HepG2 (cell line): ENCODE measurements around the gene ZKSCAN5. TPM values are rescaled to one million over a fixed set of nuclear protein-coding genes. Genes with fewer than 3 reads are reported as not detected.

ENCODE experiments used
- ATAC-seq: fragments of 200-7000 bp; cut with Tn5 transposase; 3 replicates; pipeline ENCODE4 v1.9.1; 2020; ENCODE audit warnings: mild to moderate bottlenecking, moderate library complexity
- BruUV-seq: library from RNA; stranded (reverse); fragments of 400-500 nt; replicated peaks from 2 replicates; lab custom pipeline; 2021; lab: Mats Ljungman, UMichigan
- CTCF ChIA-PET: fragments of 300-600 bp; formaldehyde crosslinking; extraction: SDS; loops from one replicate; lab custom pipeline; 2021; ENCODE audit warnings: low total read pairs, inconsistent platforms, low intra/inter-chr PET ratio; lab: Yijun Ruan, JAX
- POLR2A ChIA-PET: fragments of 350-600 bp; sonication (Branson Sonifier 250); formaldehyde crosslinking; loops from one replicate; lab custom pipeline; 2020; ENCODE audit warnings: antibody characterized with exemption, inconsistent platforms; lab: Yijun Ruan, JAX
- DNase-seq: peaks from one replicate; pipeline ENCODE4 v3.0.0-alpha.2; 2015; ENCODE audit warnings: low spot score
- FAIRE-seq: peaks from 3 replicates; lab custom pipeline; 2011; peaks lifted over from hg19 to GRCh38; lab: Jason Lieb, UNC
- H2AFZ ChIP-seq: one replicate; pipeline ENCODE4 v1.6.1; 2011; ENCODE audit warnings: low read length, inconsistent platforms
- H3K27ac ChIP-seq: fragments of 300-600 bp; 3 replicates; pipeline ENCODE4 v1.8.0; 2011; ENCODE audit warnings: mixed run types, mild to moderate bottlenecking, mixed read lengths, low read length, inconsistent platforms; ENCODE audit not compliant: insufficient read depth; ENCODE audit errors: extremely low read length
- H3K27me3 ChIP-seq, 2 experiments: fragments of 200-600 bp in 1 of 2; 2 replicates in 1 of 2; 3 replicates in 1 of 2; pipeline versions ENCODE4 v1.6.0 to v1.8.0; 2011; ENCODE audit warnings: low read length in 2 of 2, mild to moderate bottlenecking in 2 of 2, moderate library complexity in 2 of 2, inconsistent platforms in 1 of 2; ENCODE audit not compliant: insufficient read depth in 2 of 2, control insufficient read depth in 1 of 2
- H3K36me3 ChIP-seq, 2 experiments: fragments of 200-600 bp in 1 of 2; replicated peaks in 1 of 2; 2 replicates in 1 of 2; 3 replicates in 1 of 2; pipeline versions ENCODE4 v1.5.1 to v1.8.0; 2011; ENCODE audit warnings: low read length in 2 of 2, inconsistent platforms in 1 of 2; ENCODE audit not compliant: insufficient read depth in 2 of 2, control insufficient read depth in 1 of 2
- H3K4me1 ChIP-seq: 2 replicates; pipeline ENCODE4 v1.5.1; 2012; ENCODE audit warnings: low read length, inconsistent platforms; ENCODE audit not compliant: insufficient read depth
- H3K4me2 ChIP-seq: 2 replicates; pipeline ENCODE4 v1.6.0; 2011; ENCODE audit warnings: low read depth, low read length, inconsistent platforms
- H3K4me3 ChIP-seq, 3 experiments: fragments of 200-600 bp in 1 of 3; sonication (generic), shearing (Covaris generic) in 1 of 3; replicated peaks in 1 of 3; 2 replicates each; pipeline ENCODE4 v1.5.1; 2011 to 2016; ENCODE audit warnings: low read length in 3 of 3, inconsistent platforms in 2 of 3, low read depth in 2 of 3, mild to moderate bottlenecking in 2 of 3, control low read depth in 1 of 3, mixed read lengths in 1 of 3; ENCODE audit not compliant: insufficient read depth in 1 of 3
- H3K79me2 ChIP-seq: one replicate; pipeline ENCODE4 v1.6.1; 2011; ENCODE audit warnings: low read length, inconsistent platforms; ENCODE audit not compliant: insufficient read depth
- H3K9ac ChIP-seq: 2 replicates; pipeline ENCODE4 v1.6.0; 2011; ENCODE audit warnings: mild to moderate bottlenecking, low read depth, low read length, inconsistent platforms; ENCODE audit not compliant: insufficient read depth
- H3K9me3 ChIP-seq: 2 replicates; pipeline ENCODE4 v1.5.1; 2012; ENCODE audit warnings: mild to moderate bottlenecking, low read length
- H4K20me1 ChIP-seq: 2 replicates; pipeline ENCODE4 v1.6.0; 2011; ENCODE audit warnings: inconsistent platforms, mild to moderate bottlenecking, low read length, moderate library complexity; ENCODE audit not compliant: insufficient read depth
- ATF4 ChIP-seq, 2 experiments: fragments of 450-650 bp in 1 of 2; sonication (generic) in 1 of 2; formaldehyde crosslinking; IDR thresholded peaks; 2 replicates each; pipeline versions ENCODE4 v1.5.0 to v1.8.0; 2020 to 2022; ENCODE audit warnings: mild to moderate bottlenecking in 1 of 2, missing genetic modification reagents in 1 of 2
- ATF6 ChIP-seq: sonication (generic); formaldehyde crosslinking; conservative IDR thresholded peaks from 2 replicates; pipeline ENCODE4 v1.4.0; 2020; ENCODE audit warnings: missing genetic modification reagents
- ATRX ChIP-seq: sonication (generic); formaldehyde crosslinking; IDR thresholded peaks from 2 replicates; pipeline ENCODE4 v1.4.0; 2020; ENCODE audit warnings: missing genetic modification reagents, borderline replicate concordance
- BCLAF1 ChIP-seq: fragments of 450-650 bp; IDR thresholded peaks from 2 replicates; pipeline ENCODE4 v1.6.1; 2017; ENCODE audit warnings: mild to moderate bottlenecking
- GATAD2A ChIP-seq: IDR thresholded peaks from 2 replicates; pipeline ENCODE4 v1.6.1; 2016
- MAX ChIP-seq: IDR thresholded peaks from 2 replicates; pipeline ENCODE4 v1.6.1; 2012; ENCODE audit warnings: inconsistent platforms
- PPARG ChIP-seq: conservative IDR thresholded peaks from 2 replicates; pipeline ENCODE4 v1.6.1; 2016; ENCODE audit warnings: missing biosample characterization, missing genetic modification reagents
- RFX5 ChIP-seq: IDR thresholded peaks from 2 replicates; pipeline ENCODE4 v1.6.1; 2011; ENCODE audit warnings: low read depth, low read length, improper control_type of control experiment
- XBP1 ChIP-seq: sonication (generic); formaldehyde crosslinking; IDR thresholded peaks from 2 replicates; pipeline ENCODE4 v1.5.0; 2020; ENCODE audit warnings: missing genetic modification reagents
- ZNF274 ChIP-seq: sonication (generic); formaldehyde crosslinking; IDR thresholded peaks from 2 replicates; pipeline ENCODE4 v1.5.1; 2020; ENCODE audit warnings: mild to moderate bottlenecking, missing genetic modification reagents
- ZNF280B ChIP-seq: sonication (generic); formaldehyde crosslinking; IDR thresholded peaks from 2 replicates; pipeline ENCODE4 v1.5.0; 2020; ENCODE audit warnings: missing genetic modification reagents, mild to moderate bottlenecking, borderline replicate concordance
- ZNF709 ChIP-seq: sonication (generic); formaldehyde crosslinking; IDR thresholded peaks from 2 replicates; pipeline ENCODE4 v1.5.0; 2020; ENCODE audit warnings: mild to moderate bottlenecking, missing genetic modification reagents
- WGBS: methylation state at CpG from one replicate; pipeline ENCODE4 v1.1.6; 2017; ENCODE audit warnings: low lambda C conversion rate; 5-methylcytosine and 5-hydroxymethylcytosine counted together
- in situ Hi-C: cut with HindIII; loops from 2 replicates; pipeline ENCODE4 v1.10.0; 2017; ENCODE audit warnings: low pct_unique_long_range_greater_than_20kb; ENCODE audit not compliant: extremely low pct_ligation_motif_present
- intact Hi-C: fragments of 100-400 bp; cut with micrococcal nuclease; formaldehyde crosslinking; loops from one replicate; pipeline ENCODE4 v1.10.0; 2022; ENCODE audit not compliant: unreplicated experiment
- polyA plus RNA-seq, 8 experiments: library from polyadenylated mRNA; depleted of rRNA in 3 of 8; stranded (reverse) in 7 of 8; unstranded in 1 of 8; fragments of >200 nt; fragmentation: Illumina TruSeq in 4 of 8; extraction: Trizol in 4 of 8; gene quantifications; 2 replicates each; pipeline versions ENCODE4 v1.2.1 to v1.2.3, GENCODE V29; 2011 to 2016; ENCODE audit warnings: low read depth in 4 of 8, missing spikeins in 1 of 8, mixed read lengths in 1 of 8; ENCODE audit not compliant: insufficient read depth in 1 of 8
- total RNA-seq, 5 experiments: library from RNA; depleted of rRNA; stranded (reverse); fragments of >200 nt; fragmentation: Illumina TruSeq; extraction: Trizol; gene quantifications; 2 replicates each; pipeline ENCODE4 v1.2.3, GENCODE V29; 2016; ENCODE audit warnings: low read depth in 1 of 5

Gene ZKSCAN5
- total and polyA plus RNA-seq, 2 of the 13 experiments (the other 11 are each of a cell fraction or from before 2014, with no cell fraction given), result 5.5 to 11.7 TPM

- TF ChIP-seq ZNF280B (CRISPR knock-in tag), result no peak
- TF ChIP-seq ATF6 (CRISPR knock-in tag), result no peak
- no peak for TF ChIP-seq XBP1 (CRISPR knock-in tag)
- no peak for TF ChIP-seq ZNF709 (CRISPR knock-in tag)
- TF ChIP-seq ZNF274 (CRISPR knock-in tag), result no peak
Measured at GRCh38 chr7:99499371-99499720, 5.1 kb upstream of the ZKSCAN5 start (continued).

GRCh38 chr7:99499721-99500636, 4.5 kb upstream of the ZKSCAN5 start, which contains the start of gene ZNF394:
ZNF394 (minus strand) TSS chr7:99500281; CDS start chr7:99500093, 188 bp downstream.
- in situ Hi-C loops, result no loop called here
- Histone ChIP-seq H3K4me3 (peak within 1 kb of the TSS; percentile 75 to 99 (median 98)), H3K27me3 (no peaks in the 10 kb centered on the region; a peak in 1 of 5 replicates), H2AFZ (no peak within 1 kb of the TSS), H3K4me2 (peak within 1 kb of the TSS; percentile 90), H3K79me2 (peaks cover 40% of the 10 kb centered on the region), H3K9me3 (no peaks in the 10 kb centered on the region), H3K4me1 (peaks cover 21% of the 10 kb centered on the region), H3K36me3 (peaks cover 2 to 9% of the 10 kb centered on the region in 2 experiments; a peak in 3 of 5 replicates), H3K27ac (peak within 1 kb of the TSS; percentile 85), H4K20me1 (peaks cover 17% of the 10 kb centered on the region), H3K9ac (peak within 1 kb of the TSS; percentile 85)
- DNase-seq (peak; percentile 90), FAIRE-seq (peak; percentile 81), ATAC-seq (peak; percentile 72)
- BruUV-seq, result TSS peak; percentile 91
- intact Hi-C loops, result loop anchor here (5.0 kb wide), 1 partner anchor 57 kb away; the partner anchor contains the start of gene ZNF655
- ChIA-PET CTCF (no interaction called here), POLR2A (interaction anchor here (0.7 to 4.5 kb wide), 16 partner anchors 11 to 476 kb away, joined by 3 to 31 read pairs (median 4); partner anchors contain the start of genes ATP5MF, AZGP1, BUD31 and CPSF4)
- 1% methylated on average over 31 of the region's 68 CpGs for WGBS
- TF ChIP-seq RFX5 (no peak), ATRX (CRISPR knock-in tag) (no peak), PPARG (no peak), GATAD2A (CRISPR knock-in tag) (peak; percentile 44; the same call in 1 of the 2 replicates), ATF4 (CRISPR knock-in tag; IDR thresholded peaks at IDR 0.05) (peak in 1 of 2 experiments; percentile 29; a peak in 1 of 4 replicates), MAX (peak; percentile 85; the same call in 1 of the 2 replicates), BCLAF1 (no peak)
